ENCODE data around the gene KLK3. TPM values are rescaled to one million over a fixed set of nuclear protein-coding genes. Genes with fewer than 3 reads are reported as not detected.

The KLK3 gene
- total RNA-seq, 2 experiments from 2014 or later = not detected

GRCh38 chr19:50906217-50906616, 51.5 kb downstream of the KLK3 start:
- no peaks in the 10 kb centered on the region for H3K9me3 Mint-ChIP-seq
- peaks cover 39% of the 10 kb centered on the region for H3K27me3 Mint-ChIP-seq
- H3K4me1 Mint-ChIP-seq = no peaks in the 10 kb centered on the region
- DNase-seq = peak; percentile 56
- ChIA-PET POLR2A (no interaction called here), CTCF (no interaction called here)
- H3K36me3 Mint-ChIP-seq (ENCODE audit: low read depth) = no peaks in the 10 kb centered on the region
- no peak overlapping the region for H3K4me3 Mint-ChIP-seq
- no peak overlapping the region for H3K27ac Mint-ChIP-seq

GRCh38 chr19:50908336-50908735, 53.6 kb downstream of the KLK3 start:
- ChIA-PET POLR2A (no interaction called here), CTCF (interaction anchor here (1.3 kb wide), 2 partner anchors 13 to 14 kb away, joined by 3 to 4 read pairs; no protein-coding TSS in a partner anchor)
- Mint-ChIP-seq H3K9me3 (no peaks in the 10 kb centered on the region), H3K27me3 (peaks cover 39% of the 10 kb centered on the region), H3K4me1 (no peaks in the 10 kb centered on the region), H3K36me3 (ENCODE audit: low read depth) (no peaks in the 10 kb centered on the region), H3K27ac (no peak overlapping the region), H3K4me3 (no peak overlapping the region)
- DNase-seq = no peak

GRCh38 chr19:50909240-50910070, 54.7 kb downstream of the KLK3 start:
- Mint-ChIP-seq H3K27ac (no peak overlapping the region), H3K4me1 (no peaks in the 10 kb centered on the region), H3K27me3 (peaks cover 39% of the 10 kb centered on the region), H3K4me3 (peak overlapping the region; percentile 34), H3K9me3 (no peaks in the 10 kb centered on the region), H3K36me3 (ENCODE audit: low read depth) (no peaks in the 10 kb centered on the region)
- CTCF ChIA-PET = interaction anchor here (1.4 kb wide), 1 partner anchor 184 kb away, joined by 3 read pairs; no protein-coding TSS in a partner anchor
- peak; percentile 21 for DNase-seq
- POLR2A ChIA-PET = interaction anchor here (0.9 kb wide), 1 partner anchor 13 kb away, joined by 3 read pairs; no protein-coding TSS in a partner anchor

Other genes starting within 250 kb of the KLK3 start
- gene SYT3, start 215.0 kb upstream of the KLK3 start, total RNA-seq = not detected
- not detected for gene C19orf81, start 205.5 kb upstream of the KLK3 start, total RNA-seq
- gene SHANK1, start 135.1 kb upstream of the KLK3 start, total RNA-seq = not detected
- gene CLEC11A, start 131.6 kb upstream of the KLK3 start, total RNA-seq = 1 to 10 TPM; 1.3 to 1.5 TPM
- gene GPR32, start 84.5 kb upstream of the KLK3 start, total RNA-seq = not detected
- not detected for gene ACP4, start 64.5 kb upstream of the KLK3 start, total RNA-seq
- gene KLK1, start 31.1 kb upstream of the KLK3 start, total RNA-seq = 1 to 10 TPM in 1 of 2 experiments, under 1 TPM in 1; 0.75 to 1.1 TPM
- not detected for gene KLK15, start 21.3 kb upstream of the KLK3 start, total RNA-seq
- gene KLK2, start 18.5 kb downstream of the KLK3 start, total RNA-seq = not detected
- gene KLK4, start 56.5 kb downstream of the KLK3 start, total RNA-seq = not detected
- not detected for gene KLK5, start 98.1 kb downstream of the KLK3 start, total RNA-seq
- gene KLK6, start 114.7 kb downstream of the KLK3 start, total RNA-seq = not detected
- not detected for gene KLK7, start 129.0 kb downstream of the KLK3 start, total RNA-seq
- not detected for gene KLK8, start 146.7 kb downstream of the KLK3 start, total RNA-seq
- not detected for gene KLK10, start 164.8 kb downstream of the KLK3 start, total RNA-seq
- not detected for gene KLK11, start 171.7 kb downstream of the KLK3 start, total RNA-seq
- not detected for gene KLK12, start 180.1 kb downstream of the KLK3 start, total RNA-seq
- gene KLK13, start 210.2 kb downstream of the KLK3 start, total RNA-seq = not detected
- under 1 TPM; 0.35 to 0.67 TPM for gene KLK14, start 228.0 kb downstream of the KLK3 start, total RNA-seq